Measurements from ENCODE around the gene NXPH3.

GRCh38 chr17:49600949-49601348 lies 25.3 kb downstream of the NXPH3 start:
- TF ChIP-seq FOXM1 (IDR thresholded peaks at IDR 0.05; ENCODE audit: borderline replicate concordance) (no peak), FOXK2 (IDR thresholded peaks at IDR 0.05) (no peak), L3MBTL2 (conservative IDR thresholded peaks at IDR 0.05) (no peak), SUZ12 (IDR thresholded peaks at IDR 0.05) (no peak), ZNF384 (IDR thresholded peaks at IDR 0.05) (no peak), CTBP1 (IDR thresholded peaks at IDR 0.05; ENCODE audit: borderline replicate concordance) (no peak), SP1 (IDR thresholded peaks at IDR 0.05) (no peak), ELF4 (IDR thresholded peaks at IDR 0.05) (no peak), LEF1 (IDR thresholded peaks at IDR 0.05; ENCODE audit: borderline replicate concordance) (no peak), TARDBP (IDR thresholded peaks at IDR 0.05) (no peak), NFRKB (IDR thresholded peaks at IDR 0.05) (no peak), BHLHE40 (IDR thresholded peaks at IDR 0.05; ENCODE audit: borderline replicate concordance) (no peak), FOXA1 (IDR thresholded peaks at IDR 0.05) (no peak)

Data from HEK293T (cell line).